Embryonic facial prominence (tissue), 1 donor: ENCODE data around the gene NUP50.

Experiments
- DNase-seq: peaks from one replicate; pipeline ENCODE4 v3.0.0-alpha.2; 2016; ENCODE audit errors: extremely low spot score

NUP50 gene

GRCh38 chr22:45196308-45196707 is 32.6 kb downstream of the NUP50 start:
- no peak for DNase-seq

- no peak for DNase-seq
These were observed 33.3 kb downstream of the NUP50 start for GRCh38 chr22:45196926-45197605.

- DNase-seq = no peak
These were observed 34.1 kb downstream of the NUP50 start for GRCh38 chr22:45197606-45198462.

DNA sequence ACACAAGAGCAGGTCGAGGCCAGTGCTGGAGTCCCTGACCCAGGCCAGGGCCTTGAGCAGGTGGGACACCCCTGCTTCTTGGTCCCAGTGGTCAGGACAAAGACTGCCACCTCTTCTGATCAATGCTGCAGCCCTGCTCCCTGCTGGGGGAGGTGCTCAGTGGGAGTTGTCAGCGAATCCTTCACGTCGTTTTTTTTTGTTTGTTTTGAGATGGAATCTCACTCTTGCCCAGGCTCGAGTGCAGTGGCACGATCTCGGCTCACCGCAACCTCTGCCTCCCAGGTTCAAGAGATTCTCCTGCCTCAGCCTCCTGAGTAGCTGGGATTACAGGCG is 34.7 kb downstream of the NUP50 start:
- DNase-seq = no peak

- DNase-seq = no peak
These were observed 36.0 kb downstream of the NUP50 start for GRCh38 chr22:45199723-45200122.

DNA sequence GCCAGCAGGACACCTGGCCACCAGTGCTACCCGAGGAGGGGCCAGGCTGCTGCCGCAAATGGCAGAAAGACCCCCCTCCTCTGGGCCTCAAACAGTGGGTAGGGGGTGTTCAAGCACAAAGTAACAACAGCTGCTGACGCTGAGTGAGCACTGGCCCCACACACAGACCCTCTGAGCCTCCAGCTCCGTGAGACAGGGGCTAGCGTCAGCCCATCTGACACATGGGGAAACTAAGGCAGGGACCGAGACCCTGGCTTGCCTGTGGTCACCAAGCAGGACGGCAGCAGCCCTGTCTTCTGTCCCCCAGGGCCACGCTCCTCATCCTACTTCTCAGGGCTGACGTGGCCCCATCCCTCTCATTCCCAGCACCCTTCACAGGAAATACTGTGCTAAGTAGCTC is 36.5 kb downstream of the NUP50 start:
- no peak for DNase-seq

- DNase-seq = no peak
These were observed 37.3 kb downstream of the NUP50 start for GRCh38 chr22:45200860-45201511.

GRCh38 chr22:45201678-45202332 is 38.1 kb downstream of the NUP50 start:
- DNase-seq = no peak

DNA sequence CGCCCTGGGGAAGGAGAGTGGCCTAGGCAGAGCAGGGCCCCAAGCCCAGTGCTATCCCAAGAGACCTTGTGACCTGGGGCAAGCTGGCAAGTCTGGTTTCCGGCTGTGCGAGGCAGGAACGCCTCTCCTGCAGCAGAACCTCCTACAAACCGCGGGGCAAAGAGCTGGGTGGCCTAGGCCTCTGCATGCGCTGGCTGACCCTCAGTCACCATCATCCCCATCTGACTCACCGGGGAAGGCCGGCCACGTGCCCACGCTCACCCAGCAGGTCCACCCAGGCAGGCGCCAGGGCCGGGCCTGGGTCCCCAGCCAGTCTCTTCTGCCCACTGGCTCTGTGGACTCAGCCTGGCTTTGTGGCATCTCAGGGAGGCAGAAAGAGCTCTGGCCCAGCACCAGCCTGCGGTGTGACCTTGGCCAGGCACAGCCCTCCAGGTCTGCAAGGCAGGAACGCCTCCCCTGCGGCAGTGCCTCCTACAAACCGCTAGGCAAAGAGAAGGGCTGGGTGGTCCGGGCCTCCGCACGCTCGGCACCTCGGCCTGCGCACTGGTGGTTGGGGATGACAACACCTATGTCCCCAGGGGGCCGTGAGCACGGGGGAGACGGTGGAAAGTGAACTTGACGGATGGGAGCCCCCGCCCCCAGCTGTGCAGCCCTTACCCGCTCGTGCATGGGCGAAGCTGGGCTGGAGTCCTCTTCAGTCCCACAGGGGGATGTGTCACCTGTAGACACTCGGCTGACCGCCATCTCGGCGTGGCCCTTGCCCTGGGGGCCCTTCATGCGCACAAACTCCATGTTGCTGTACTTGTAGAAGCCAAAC is 38.8 kb downstream of the NUP50 start:
- DNase-seq = no peak

- DNase-seq = no peak
These were observed 39.6 kb downstream of the NUP50 start for GRCh38 chr22:45203150-45203951.

DNA sequence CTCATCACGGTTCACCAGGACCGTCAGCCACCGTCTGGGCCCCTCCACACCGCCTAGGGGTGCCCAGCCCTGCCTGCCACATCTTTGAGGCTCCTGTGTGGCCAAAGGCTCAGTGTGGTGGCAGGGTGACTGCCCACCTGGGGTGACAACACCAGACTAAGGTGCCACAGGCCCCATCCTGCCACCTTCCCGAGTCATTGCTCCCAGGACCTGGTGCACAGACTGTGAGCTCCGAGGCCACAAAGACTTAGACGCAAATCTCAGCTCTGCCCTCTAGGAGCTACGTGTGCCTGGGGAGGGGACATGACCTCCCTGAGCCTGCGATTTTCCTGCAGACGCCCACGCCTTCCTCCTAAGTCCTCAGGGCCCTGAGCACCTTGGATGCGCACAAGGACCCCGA is 40.5 kb downstream of the NUP50 start:
- DNase-seq = no peak

DNA sequence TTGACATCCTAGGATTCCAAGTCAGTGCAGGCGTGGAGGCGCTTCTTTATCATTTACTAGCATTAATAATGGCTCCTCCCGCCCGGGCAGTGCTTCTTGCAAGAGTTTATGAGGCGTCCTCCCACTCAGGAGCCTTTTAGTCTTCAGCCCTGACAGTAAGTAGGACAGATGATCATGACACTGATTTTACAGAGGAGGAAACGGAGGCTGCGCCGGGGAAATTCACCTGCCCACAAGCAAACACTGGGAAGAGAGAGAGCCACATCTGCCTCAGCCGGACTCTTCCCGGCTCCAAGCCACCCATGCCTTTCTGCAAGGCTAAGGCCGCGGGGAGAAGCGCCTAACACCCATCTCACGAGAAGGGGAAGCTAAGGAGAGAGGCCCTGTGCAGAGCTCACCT is 41.1 kb downstream of the NUP50 start:
- no peak for DNase-seq

GRCh38 chr22:45205276-45205925 is 41.7 kb downstream of the NUP50 start:
- DNase-seq = no peak

GRCh38 chr22:45206233-45206632 is 42.5 kb downstream of the NUP50 start:
- no peak for DNase-seq

- DNase-seq = no peak
These were observed 43.8 kb downstream of the NUP50 start for GRCh38 chr22:45207533-45207932.

GRCh38 chr22:45207981-45208664 is 44.4 kb downstream of the NUP50 start:
- no peak for DNase-seq

- no peak for DNase-seq
These were observed 44.9 kb downstream of the NUP50 start for GRCh38 chr22:45208696-45208992.

GRCh38 chr22:45208993-45209838 is 45.5 kb downstream of the NUP50 start:
- no peak for DNase-seq

- no peak for DNase-seq
These were observed 46.4 kb downstream of the NUP50 start for GRCh38 chr22:45210174-45210573.
